A673 (cell line): Measurements from ENCODE around the gene FYCO1. TPM values are rescaled to one million over a fixed set of nuclear protein-coding genes. Genes with fewer than 3 reads are reported as not detected.
"Not testable (repeated sequence)": the region's sequence is repeated elsewhere in the genome, so short reads cannot be mapped to it uniquely, and the experiment has no call there.

Experiments used
- BruUV-seq: library from RNA; stranded (reverse); fragments of 400-500 nt; replicated peaks from 2 replicates; lab custom pipeline; 2021; lab: Mats Ljungman, UMichigan
- CTCF ChIA-PET: fragments of 300-600 bp; sonication (Branson Sonifier 250); formaldehyde crosslinking; loops from one replicate; lab custom pipeline; 2022; ENCODE audit warnings: antibody characterized with exemption; lab: Charles Lee
- POLR2A ChIA-PET: fragments of 300-600 bp; sonication (Branson Sonifier 250); formaldehyde crosslinking; loops from one replicate; lab custom pipeline; 2022; ENCODE audit warnings: antibody characterized with exemption; ENCODE audit not compliant: low non-redundant PET; lab: Charles Lee
- DNase-seq: peaks from one replicate; pipeline ENCODE4 v3.0.0-alpha.2; 2015; ENCODE audit warnings: low spot score
- H3K27ac ChIP-seq: fragments of 200-600 bp; sonication (generic); 2 replicates; pipeline ENCODE4 v1.5.1; 2016; ENCODE audit warnings: mixed run types, low read depth, mild to moderate bottlenecking, mixed read lengths, antibody characterized with exemption, low read length; ENCODE audit not compliant: poor library complexity, severe bottlenecking
- H3K27me3 ChIP-seq: fragments of 200-600 bp; sonication (generic); replicated peaks from 2 replicates; pipeline ENCODE4 v1.6.1; 2017; ENCODE audit warnings: mixed run types, low read depth, mild to moderate bottlenecking, mixed read lengths, antibody characterized with exemption, low read length; ENCODE audit not compliant: insufficient read depth, poor library complexity
- H3K36me3 ChIP-seq: fragments of 200-600 bp; sonication (generic); 2 replicates; pipeline ENCODE4 v1.6.1; 2016; ENCODE audit warnings: mixed run types, mild to moderate bottlenecking, mixed read lengths, antibody characterized with exemption, low read length; ENCODE audit not compliant: insufficient read depth, poor library complexity, severe bottlenecking
- H3K4me1 ChIP-seq: fragments of 200-600 bp; sonication (generic); 2 replicates; pipeline ENCODE4 v1.6.1; 2017; ENCODE audit warnings: mixed run types, mild to moderate bottlenecking, mixed read lengths, antibody characterized with exemption, low read length; ENCODE audit not compliant: insufficient read depth, poor library complexity, severe bottlenecking
- H3K4me3 ChIP-seq: fragments of 200-600 bp; sonication (generic); 2 replicates; pipeline ENCODE4 v1.5.1; 2016; ENCODE audit warnings: low read depth, mixed run types, mild to moderate bottlenecking, mixed read lengths, low read length; ENCODE audit not compliant: poor library complexity, severe bottlenecking
- H3K9me3 ChIP-seq: fragments of 200-600 bp; sonication (generic); 2 replicates; pipeline ENCODE4 v1.6.1; 2016; ENCODE audit warnings: mixed run types, low read depth, mild to moderate bottlenecking, mixed read lengths, antibody characterized with exemption, low read length; ENCODE audit not compliant: poor library complexity, severe bottlenecking
- CTCF ChIP-seq: fragments of 300-800, 200-600 bp; sonication (generic); conservative IDR thresholded peaks from 2 replicates; pipeline ENCODE4 v1.5.1; 2017; ENCODE audit warnings: low read depth, mild to moderate bottlenecking, antibody characterized with exemption, low read length, moderate library complexity, mixed read lengths
- EZH2 ChIP-seq: fragments of 200-600 bp; sonication (generic); IDR thresholded peaks from 2 replicates; pipeline ENCODE4 v1.6.1; 2017; ENCODE audit warnings: borderline replicate concordance, low read depth, mild to moderate bottlenecking, mixed read lengths, antibody characterized with exemption, low read length; ENCODE audit not compliant: poor library complexity, severe bottlenecking
- intact Hi-C: fragments of 100-400 bp; cut with micrococcal nuclease; formaldehyde crosslinking; loops from one replicate; pipeline ENCODE4 v1.10.0; 2022; ENCODE audit not compliant: unreplicated experiment
- total RNA-seq: library from RNA; stranded (reverse); gene quantifications from 2 replicates; pipeline ENCODE4 v1.2.3, GENCODE V29; 2021

The FYCO1 gene
- total RNA-seq, 1 experiment from 2014 or later = 7.4 TPM

GRCh38 chr3:45997942-45998341 lies 2.3 kb upstream of the FYCO1 start:
- TF ChIP-seq EZH2 (no peak), CTCF (no peak)
- DNase-seq = no peak
- BruUV-seq = no TSS peak
- H3K4me3 ChIP-seq = no peak overlapping the region
- ChIA-PET POLR2A (no interaction called here), CTCF (no interaction called here)
- H3K4me1 ChIP-seq = no peaks in the 10 kb centered on the region
- no peak overlapping the region for H3K27ac ChIP-seq
- intact Hi-C loops = no loop called here
- no peaks in the 10 kb centered on the region for H3K27me3 ChIP-seq
- H3K9me3 ChIP-seq = no peaks in the 10 kb centered on the region
- no peaks in the 10 kb centered on the region for H3K36me3 ChIP-seq

- DNase-seq, CTCF ChIA-PET, POLR2A ChIA-PET, H3K9me3 ChIP-seq, H3K27me3 ChIP-seq, H3K27ac ChIP-seq, BruUV-seq, H3K4me3 ChIP-seq, intact Hi-C loops, H3K36me3 ChIP-seq, H3K4me1 ChIP-seq: not testable (repeated sequence)
These were observed 1.9 kb upstream of the FYCO1 start for GRCh38 chr3:45997499-45997898.

GRCh38 chr3:45994419-45995235 lies 997 bp downstream of the FYCO1 start:
- POLR2A ChIA-PET = no interaction called here
- Histone ChIP-seq H3K4me1 (no peaks in the 10 kb centered on the region), H3K9me3 (no peaks in the 10 kb centered on the region), H3K27me3 (no peaks in the 10 kb centered on the region), H3K4me3 (peak overlapping the region; percentile 66), H3K27ac (no peak overlapping the region), H3K36me3 (no peaks in the 10 kb centered on the region)
- intact Hi-C loops = no loop called here
- no peak for DNase-seq
- TF ChIP-seq EZH2 = no peak
- TF ChIP-seq CTCF = no peak
- CTCF ChIA-PET = no interaction called here
- no TSS peak for BruUV-seq
